ENCODE data around the gene PPP6R3.

Gene PPP6R3

DNA sequence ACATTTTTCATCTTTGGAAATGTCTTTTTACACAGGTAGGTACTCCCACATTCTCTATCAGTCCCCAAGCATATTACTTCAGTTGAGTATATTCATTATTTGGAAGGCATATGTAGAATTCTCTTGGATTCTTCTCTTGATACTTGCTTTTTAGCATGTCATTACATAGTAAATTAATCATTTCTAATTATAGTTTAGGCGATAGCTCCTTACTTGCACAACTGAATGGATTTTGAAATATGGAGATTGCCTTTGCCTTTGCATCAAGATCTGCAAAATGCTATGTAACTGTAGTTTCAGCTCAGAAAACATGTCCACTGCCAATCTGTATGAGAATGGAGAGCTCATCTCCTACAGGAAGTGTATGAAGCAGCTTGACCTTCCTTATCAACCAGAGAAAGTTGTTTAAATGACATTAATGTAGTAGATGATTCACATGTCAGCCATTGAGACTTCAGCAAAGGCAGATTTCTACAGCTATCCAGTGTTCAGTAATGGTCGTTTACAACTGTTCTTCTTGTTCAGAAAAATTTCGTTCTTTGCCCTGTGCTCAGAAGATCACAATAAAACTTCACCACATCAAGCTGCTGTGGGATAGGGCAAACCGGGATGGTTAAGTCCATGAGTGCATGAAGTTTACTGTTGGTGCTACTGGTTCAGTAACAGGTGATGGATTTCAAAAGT is 61.6 kb downstream of the PPP6R3 start:
- Histone ChIP-seq H3K4me3 (ENCODE audit: low read depth in 1 of 2, low read length in 2 of 2) (no peak overlapping the region), H3K4me1 (ENCODE audit: insufficient read depth, low read length) (peaks cover 36% of the 10 kb centered on the region), H3K27ac (ENCODE audit: low read depth, low read length) (no peak overlapping the region), H3K9me3 (ENCODE audit: low read length) (no peaks in the 10 kb centered on the region), H3K36me3 (ENCODE audit: insufficient read depth, low read length) (peaks cover 51% of the 10 kb centered on the region), H3K27me3 (ENCODE audit: control insufficient read depth in 1 of 2, insufficient read depth in 2 of 2, low read length in 2 of 2) (no peaks in the 10 kb centered on the region), H3K9ac (ENCODE audit: low read length) (no peak overlapping the region)

DNA sequence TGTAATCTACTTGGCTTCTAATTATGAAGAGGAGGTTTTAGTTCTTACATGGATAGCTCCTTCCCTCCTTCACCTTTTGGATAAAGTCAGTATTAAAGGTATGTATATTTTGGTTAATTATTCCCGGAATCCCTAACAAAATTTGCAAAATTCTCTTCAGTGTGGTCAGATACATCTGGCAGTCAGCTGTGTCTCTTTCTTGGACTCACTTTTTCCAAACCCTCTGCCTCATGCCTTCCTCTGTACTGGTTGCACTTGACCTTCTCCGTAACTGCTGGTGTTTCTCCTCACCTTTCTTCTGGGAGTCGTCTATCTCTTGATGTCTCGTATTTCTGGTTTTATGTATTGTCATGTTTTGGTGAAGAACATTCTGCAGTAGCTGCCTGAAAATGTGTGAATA is 62.5 kb downstream of the PPP6R3 start:
- Histone ChIP-seq H3K9ac (ENCODE audit: low read length) (no peak overlapping the region), H3K4me1 (ENCODE audit: insufficient read depth, low read length) (peaks cover 36% of the 10 kb centered on the region), H3K27ac (ENCODE audit: low read depth, low read length) (no peak overlapping the region), H3K4me3 (ENCODE audit: low read depth in 1 of 2, low read length in 2 of 2) (no peak overlapping the region), H3K9me3 (ENCODE audit: low read length) (no peaks in the 10 kb centered on the region), H3K27me3 (ENCODE audit: control insufficient read depth in 1 of 2, insufficient read depth in 2 of 2, low read length in 2 of 2) (no peaks in the 10 kb centered on the region), H3K36me3 (ENCODE audit: insufficient read depth, low read length) (peaks cover 60% of the 10 kb centered on the region)

DNA sequence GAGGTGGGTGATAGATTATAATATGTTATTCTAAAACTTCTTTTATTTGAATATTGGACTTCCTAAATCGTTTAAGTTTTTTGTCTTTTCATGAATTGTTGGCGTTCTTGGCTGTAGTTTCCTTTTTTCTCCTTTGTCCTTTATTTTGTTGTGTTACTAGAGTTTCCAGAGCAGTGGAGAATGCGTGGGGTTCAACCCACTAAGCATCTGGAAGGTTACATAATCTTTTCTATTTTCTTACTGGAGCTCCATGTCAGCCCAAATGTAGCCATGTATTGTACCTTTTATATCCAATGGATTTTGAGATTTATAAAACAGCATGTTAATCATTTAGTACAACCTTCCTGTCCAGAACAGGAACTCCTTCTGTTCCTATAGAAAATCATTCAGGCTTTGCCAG is 63.2 kb downstream of the PPP6R3 start:
- Histone ChIP-seq H3K27me3 (ENCODE audit: control insufficient read depth in 1 of 2, insufficient read depth in 2 of 2, low read length in 2 of 2) (no peaks in the 10 kb centered on the region), H3K9me3 (ENCODE audit: low read length) (no peaks in the 10 kb centered on the region), H3K36me3 (ENCODE audit: insufficient read depth, low read length) (peaks cover 62% of the 10 kb centered on the region), H3K4me1 (ENCODE audit: insufficient read depth, low read length) (peaks cover 40% of the 10 kb centered on the region), H3K4me3 (ENCODE audit: low read depth in 1 of 2, low read length in 2 of 2) (no peak overlapping the region), H3K9ac (ENCODE audit: low read length) (no peak overlapping the region), H3K27ac (ENCODE audit: low read depth, low read length) (no peak overlapping the region)

DNA sequence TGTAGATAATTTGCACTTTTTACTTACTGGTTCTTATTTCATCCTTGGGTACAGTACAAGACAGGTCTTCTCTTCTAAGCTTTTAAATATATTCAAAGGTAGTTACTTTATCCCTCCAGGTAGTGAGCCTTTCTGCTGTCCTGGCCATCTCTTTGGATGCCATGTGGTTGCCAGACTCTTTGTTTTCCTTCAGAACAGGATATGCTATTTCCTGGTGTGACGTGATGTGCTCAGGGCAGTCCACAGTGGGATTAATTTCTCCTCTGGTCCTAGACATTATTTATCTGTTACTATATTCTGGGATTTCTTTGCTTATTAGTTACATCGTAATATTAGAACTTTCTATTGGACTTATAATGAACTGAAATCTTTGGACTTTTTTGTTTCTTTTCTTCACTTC is 63.7 kb downstream of the PPP6R3 start:
- no peak overlapping the region for H3K9ac ChIP-seq (ENCODE audit: low read length)
- H3K36me3 ChIP-seq (ENCODE audit: insufficient read depth, low read length), result peaks cover 61% of the 10 kb centered on the region
- H3K4me1 ChIP-seq (ENCODE audit: insufficient read depth, low read length), result peaks cover 43% of the 10 kb centered on the region
- H3K27me3 ChIP-seq (ENCODE audit: control insufficient read depth in 1 of 2, insufficient read depth in 2 of 2, low read length in 2 of 2), result no peaks in the 10 kb centered on the region
- H3K9me3 ChIP-seq (ENCODE audit: low read length), result no peaks in the 10 kb centered on the region
- H3K27ac ChIP-seq (ENCODE audit: low read depth, low read length), result no peak overlapping the region
- no peak overlapping the region for H3K4me3 ChIP-seq (ENCODE audit: low read depth in 1 of 2, low read length in 2 of 2)

DNA sequence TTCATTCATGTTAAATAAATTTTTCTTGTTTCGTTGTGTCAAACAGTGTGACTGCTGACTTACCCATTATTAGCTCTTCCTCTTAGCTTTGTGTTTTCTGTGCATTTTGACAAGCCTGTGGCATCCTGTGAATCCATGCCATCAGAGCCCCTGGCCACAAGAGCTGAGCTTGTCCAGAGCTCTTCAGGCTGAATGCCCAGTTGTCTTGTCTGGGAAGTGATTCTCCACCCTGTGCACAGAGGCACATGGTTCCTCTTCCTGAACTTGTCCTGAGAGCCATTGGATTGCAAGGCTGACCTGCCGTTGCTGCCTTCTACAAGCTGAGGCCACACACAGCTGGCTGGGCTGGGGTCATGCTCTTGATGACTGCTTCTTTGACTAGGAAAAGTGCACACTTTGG is 64.1 kb downstream of the PPP6R3 start:
- no peaks in the 10 kb centered on the region for H3K9me3 ChIP-seq (ENCODE audit: low read length)
- H3K27me3 ChIP-seq (ENCODE audit: control insufficient read depth in 1 of 2, insufficient read depth in 2 of 2, low read length in 2 of 2), result no peaks in the 10 kb centered on the region
- H3K27ac ChIP-seq (ENCODE audit: low read depth, low read length), result no peak overlapping the region
- peaks cover 57% of the 10 kb centered on the region for H3K36me3 ChIP-seq (ENCODE audit: insufficient read depth, low read length)
- no peak overlapping the region for H3K4me3 ChIP-seq (ENCODE audit: low read depth in 1 of 2, low read length in 2 of 2)
- H3K4me1 ChIP-seq (ENCODE audit: insufficient read depth, low read length), result peaks cover 44% of the 10 kb centered on the region
- H3K9ac ChIP-seq (ENCODE audit: low read length), result no peak overlapping the region

DNA sequence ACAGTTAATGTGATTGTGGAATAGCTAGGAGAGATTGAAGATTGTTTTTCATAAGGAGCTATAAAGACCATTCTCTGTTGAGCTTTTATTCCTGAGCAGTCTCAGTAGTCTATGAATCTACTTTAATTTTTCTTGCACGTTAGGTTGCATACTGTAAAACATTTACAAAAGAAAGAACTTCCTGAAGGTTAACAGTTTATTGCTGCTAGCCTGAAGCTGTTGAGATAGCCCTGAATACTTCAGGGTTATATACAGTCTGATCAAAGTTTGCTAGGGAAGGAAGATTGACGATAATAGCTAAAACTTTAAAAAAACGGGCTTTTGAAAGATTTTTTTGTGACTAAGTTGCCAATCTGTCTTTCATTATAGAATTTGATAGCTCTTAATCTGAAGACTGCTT is 64.8 kb downstream of the PPP6R3 start:
- Histone ChIP-seq H3K9me3 (ENCODE audit: low read length) (no peaks in the 10 kb centered on the region), H3K27me3 (ENCODE audit: control insufficient read depth in 1 of 2, insufficient read depth in 2 of 2, low read length in 2 of 2) (no peaks in the 10 kb centered on the region), H3K36me3 (ENCODE audit: insufficient read depth, low read length) (peaks cover 51% of the 10 kb centered on the region), H3K4me1 (ENCODE audit: insufficient read depth, low read length) (peaks cover 48% of the 10 kb centered on the region), H3K9ac (ENCODE audit: low read length) (no peak overlapping the region), H3K27ac (ENCODE audit: low read depth, low read length) (no peak overlapping the region), H3K4me3 (ENCODE audit: low read depth in 1 of 2, low read length in 2 of 2) (no peak overlapping the region)

DNA sequence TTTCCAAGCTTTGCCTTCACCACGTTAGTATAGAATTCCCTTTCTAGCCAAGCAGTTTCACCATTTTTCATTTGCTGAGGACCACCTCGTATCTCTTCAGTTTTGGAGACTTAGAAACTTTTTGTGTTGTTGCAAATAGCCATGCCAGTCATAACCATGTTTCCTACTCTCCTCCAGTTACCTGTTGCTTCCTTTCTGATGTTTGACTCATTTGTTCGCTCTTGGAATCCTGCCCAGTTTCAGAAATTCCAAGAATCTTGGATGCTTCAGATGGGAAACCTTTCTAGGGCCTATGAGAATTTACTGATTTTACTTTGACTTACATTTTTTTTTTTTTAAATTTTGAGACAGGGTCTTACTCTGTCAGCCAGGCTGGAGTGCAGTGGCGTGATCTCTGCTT is 65.4 kb downstream of the PPP6R3 start:
- no peak overlapping the region for H3K4me3 ChIP-seq (ENCODE audit: low read depth in 1 of 2, low read length in 2 of 2)
- no peak overlapping the region for H3K9ac ChIP-seq (ENCODE audit: low read length)
- peaks cover 53% of the 10 kb centered on the region for H3K4me1 ChIP-seq (ENCODE audit: insufficient read depth, low read length)
- H3K27me3 ChIP-seq (ENCODE audit: control insufficient read depth in 1 of 2, insufficient read depth in 2 of 2, low read length in 2 of 2), result no peaks in the 10 kb centered on the region
- no peaks in the 10 kb centered on the region for H3K9me3 ChIP-seq (ENCODE audit: low read length)
- H3K27ac ChIP-seq (ENCODE audit: low read depth, low read length), result no peak overlapping the region
- H3K36me3 ChIP-seq (ENCODE audit: insufficient read depth, low read length), result peaks cover 47% of the 10 kb centered on the region

DNA sequence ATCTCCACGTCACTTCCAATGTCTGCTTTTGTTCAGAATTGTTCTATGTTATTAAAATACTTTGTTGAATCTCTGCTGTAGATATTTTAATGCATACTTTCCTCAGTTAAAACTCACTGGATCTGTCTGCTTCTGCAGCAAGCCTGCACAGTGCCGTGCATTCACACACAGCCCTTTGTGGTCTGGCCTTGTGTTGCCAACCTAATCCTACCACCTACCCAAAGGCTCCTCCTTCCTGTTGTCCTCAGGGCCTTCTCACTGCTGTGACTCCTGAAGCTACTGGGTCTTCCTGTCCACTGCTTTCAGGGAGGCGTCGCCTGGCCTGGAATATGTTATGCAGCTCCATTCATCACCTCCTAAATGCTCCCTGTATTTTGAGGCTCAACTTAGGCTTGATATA is 67.0 kb downstream of the PPP6R3 start:
- Histone ChIP-seq H3K4me1 (ENCODE audit: insufficient read depth, low read length) (peaks cover 57% of the 10 kb centered on the region), H3K9ac (ENCODE audit: low read length) (no peak overlapping the region), H3K27me3 (ENCODE audit: control insufficient read depth in 1 of 2, insufficient read depth in 2 of 2, low read length in 2 of 2) (no peaks in the 10 kb centered on the region), H3K4me3 (ENCODE audit: low read depth in 1 of 2, low read length in 2 of 2) (no peak overlapping the region), H3K9me3 (ENCODE audit: low read length) (no peaks in the 10 kb centered on the region), H3K36me3 (ENCODE audit: insufficient read depth, low read length) (peaks cover 32% of the 10 kb centered on the region), H3K27ac (ENCODE audit: low read depth, low read length) (no peak overlapping the region)

DNA sequence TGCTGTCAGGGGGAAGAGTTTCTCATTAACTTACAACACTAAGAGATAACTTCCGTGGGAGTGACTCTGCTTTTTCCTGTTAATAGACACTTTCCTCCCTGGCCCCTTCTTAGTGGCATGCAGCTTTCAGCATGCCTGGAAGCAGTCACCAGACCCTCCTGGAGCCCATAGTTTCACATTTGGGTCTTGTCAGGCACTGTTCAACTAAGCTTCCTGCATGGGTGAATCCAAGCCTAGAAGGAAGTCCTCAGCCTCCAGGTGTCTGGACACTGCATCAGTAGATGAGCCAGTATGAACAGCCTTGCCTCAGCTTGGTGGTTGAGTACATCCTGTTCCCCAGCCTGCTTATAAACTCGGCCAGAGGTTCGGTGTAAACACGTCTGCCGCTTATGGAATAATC is 68.1 kb downstream of the PPP6R3 start:
- peaks cover 22% of the 10 kb centered on the region for H3K36me3 ChIP-seq (ENCODE audit: insufficient read depth, low read length)
- no peak overlapping the region for H3K4me3 ChIP-seq (ENCODE audit: low read depth in 1 of 2, low read length in 2 of 2)
- H3K9me3 ChIP-seq (ENCODE audit: low read length), result no peaks in the 10 kb centered on the region
- no peak overlapping the region for H3K9ac ChIP-seq (ENCODE audit: low read length)
- peaks cover 52% of the 10 kb centered on the region for H3K4me1 ChIP-seq (ENCODE audit: insufficient read depth, low read length)
- H3K27me3 ChIP-seq (ENCODE audit: control insufficient read depth in 1 of 2, insufficient read depth in 2 of 2, low read length in 2 of 2), result no peaks in the 10 kb centered on the region
- H3K27ac ChIP-seq (ENCODE audit: low read depth, low read length), result no peak overlapping the region

DNA sequence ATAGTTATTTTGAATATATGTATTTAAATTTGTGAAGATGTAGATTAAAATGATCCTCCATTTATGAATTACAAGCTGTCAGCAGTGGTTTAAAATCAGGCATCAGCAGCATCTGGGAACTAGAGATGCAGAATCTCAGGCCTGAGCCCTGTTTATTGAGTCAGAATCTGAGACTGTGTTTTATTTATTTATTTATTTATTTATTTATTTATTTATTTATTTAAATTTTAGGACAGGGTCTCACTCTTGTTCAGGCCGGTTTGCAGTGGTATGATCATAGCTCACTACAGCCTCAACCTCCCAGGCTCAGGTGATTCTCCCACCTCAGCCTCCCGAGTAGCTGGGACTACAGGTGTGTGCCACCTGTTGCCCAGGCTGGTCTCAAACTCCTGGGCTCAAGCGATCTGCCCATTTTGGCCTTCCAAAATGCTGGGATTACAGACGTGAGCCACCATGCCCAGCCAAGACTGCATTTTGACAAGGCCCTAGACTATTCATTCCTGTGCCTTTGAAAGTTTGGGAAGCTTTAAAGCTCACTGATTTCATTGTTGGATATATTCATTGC is 70.7 kb downstream of the PPP6R3 start:
- Histone ChIP-seq H3K27ac (ENCODE audit: low read depth, low read length) (no peak overlapping the region), H3K4me1 (ENCODE audit: insufficient read depth, low read length) (peaks cover 48% of the 10 kb centered on the region)

DNA sequence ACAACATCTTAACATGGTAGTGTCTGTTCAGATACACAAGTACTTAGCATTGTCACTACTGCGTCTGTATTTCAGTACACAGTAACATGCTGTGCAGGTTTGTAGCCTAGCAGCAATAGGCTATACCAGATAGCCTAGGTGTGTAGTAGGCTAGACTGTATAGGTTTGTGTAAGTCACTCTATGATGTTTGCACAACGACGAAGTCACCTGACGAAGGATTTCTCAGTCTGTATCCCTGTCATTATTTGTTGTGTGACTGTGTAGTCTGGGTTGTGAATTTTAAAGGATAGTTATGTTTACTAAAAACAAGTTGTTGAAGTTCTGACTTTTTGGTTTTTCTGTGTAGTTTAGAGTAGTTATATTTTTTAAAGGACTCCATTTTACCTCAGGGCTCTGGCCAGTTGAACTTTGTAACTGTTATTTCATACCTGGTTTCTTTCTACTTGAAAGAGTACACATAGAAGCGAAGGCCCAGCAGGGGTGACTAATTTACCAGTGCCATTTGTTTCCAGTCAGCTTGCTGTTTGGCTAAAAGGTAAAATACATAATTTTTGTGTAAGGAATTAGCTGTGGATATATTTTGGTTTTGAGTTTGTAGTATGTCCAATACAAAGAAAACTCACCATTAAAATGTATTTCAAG is 72.3 kb downstream of the PPP6R3 start:
- Histone ChIP-seq H3K9ac (ENCODE audit: low read length) (no peak overlapping the region), H3K4me1 (ENCODE audit: insufficient read depth, low read length) (peaks cover 61% of the 10 kb centered on the region), H3K36me3 (ENCODE audit: insufficient read depth, low read length) (peaks cover 3% of the 10 kb centered on the region), H3K9me3 (ENCODE audit: low read length) (no peaks in the 10 kb centered on the region), H3K27me3 (ENCODE audit: control insufficient read depth in 1 of 2, insufficient read depth in 2 of 2, low read length in 2 of 2) (no peaks in the 10 kb centered on the region), H3K27ac (ENCODE audit: low read depth, low read length) (no peak overlapping the region), H3K4me3 (ENCODE audit: low read depth in 1 of 2, low read length in 2 of 2) (no peak overlapping the region)

More for the DNA sequence above, 70.7 kb downstream of the PPP6R3 start:
- no peaks in the 10 kb centered on the region for H3K9me3 ChIP-seq (ENCODE audit: low read length)
- H3K36me3 ChIP-seq (ENCODE audit: insufficient read depth, low read length), result peaks cover 19% of the 10 kb centered on the region
- H3K9ac ChIP-seq (ENCODE audit: low read length), result no peak overlapping the region
- no peak overlapping the region for H3K4me3 ChIP-seq (ENCODE audit: low read depth in 1 of 2, low read length in 2 of 2)
- H3K27me3 ChIP-seq (ENCODE audit: control insufficient read depth in 1 of 2, insufficient read depth in 2 of 2, low read length in 2 of 2), result no peaks in the 10 kb centered on the region

DNA sequence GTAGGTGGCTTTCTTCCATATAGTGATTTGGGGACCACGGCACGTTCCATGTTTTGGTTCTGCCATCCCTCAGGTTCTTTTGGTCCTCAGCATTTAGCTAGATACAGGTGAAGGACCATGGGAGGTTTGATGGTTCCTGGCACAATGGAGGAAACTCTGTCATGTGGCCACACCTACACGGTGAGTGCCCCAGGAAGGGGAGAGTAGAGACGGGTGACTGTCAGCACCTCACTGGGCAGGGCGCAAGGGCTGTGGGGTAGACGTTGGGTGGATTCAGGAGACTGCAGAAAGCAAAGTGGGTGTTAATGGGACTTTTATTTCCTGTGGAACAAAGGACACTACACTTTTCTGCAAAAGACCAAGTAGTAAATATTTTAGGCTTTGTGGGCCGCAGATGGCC is 73.4 kb downstream of the PPP6R3 start:
- no peaks in the 10 kb centered on the region for H3K9me3 ChIP-seq (ENCODE audit: low read length)
- no peak overlapping the region for H3K27ac ChIP-seq (ENCODE audit: low read depth, low read length)
- H3K4me1 ChIP-seq (ENCODE audit: insufficient read depth, low read length), result peaks cover 55% of the 10 kb centered on the region
- H3K27me3 ChIP-seq (ENCODE audit: control insufficient read depth in 1 of 2, insufficient read depth in 2 of 2, low read length in 2 of 2), result no peaks in the 10 kb centered on the region
- H3K9ac ChIP-seq (ENCODE audit: low read length), result no peak overlapping the region
- peaks cover 2% of the 10 kb centered on the region for H3K36me3 ChIP-seq (ENCODE audit: insufficient read depth, low read length)
- H3K4me3 ChIP-seq (ENCODE audit: low read depth in 1 of 2, low read length in 2 of 2), result no peak overlapping the region
